Heart left ventricle (tissue), 13 donors: Measurements from ENCODE around the gene FOLR3.

Experiments
- CTCF ChIP-seq, 12 donors: fragments of 200-600 bp; sonication (generic) in 4 of 12; IDR thresholded peaks; one replicate each; pipeline versions ENCODE4 v1.5.0 to v1.8.0; 2018 to 2022; ENCODE audit warnings: antibody characterized with exemption in 12 of 12, mild to moderate bottlenecking in 5 of 12
- POLR2A ChIP-seq, 2 donors: fragments of 450-650 bp; IDR thresholded peaks; one replicate each; pipeline ENCODE4 v1.6.1; 2017; ENCODE audit warnings: antibody characterized with exemption in 2 of 2, mild to moderate bottlenecking in 2 of 2, moderate library complexity in 2 of 2
- donor health status: ischemic (EF 13 %, LVEDD 7.1; RV severe dilation, severe dysfunction).
- donor health status: DM: no; HTN: yes; CAD: no.
- donor health status: DM: no; HTN: no; CAD: no.
- donor health status: ischemic (EF 25% LVEDD 6.9; RV normal size, moderate dysfunction).
- donor health status: ischemic (EF 25% LVEDD 5.7; RV mildly dilated, moderate dysfunction).
- donor health status: ischemic (EF 35%, LVEDD 5.7; RV mildly dilated, moderate dysfunction).
- donor health status: nonischemic (EF 11% LVEDD 7.7; RV severe dilation, severe dysfunction).
- donor health status: DM: yes; HTN: yes; CAD: no.
- donor health status: PGD.
- donor health status: ischemic (EF 29% LVEDD 5.4; RV normal size, mild dysfunction).
- donor health status: nonischemic (EF 23%, LVEDD 6.1; RV moderate dilation, normal function).

GRCh38 chr11:72100462-72100861 is 35.1 kb upstream of the FOLR3 start:
- TF ChIP-seq CTCF (IDR thresholded peaks at IDR 0.05), result no peak
- no peak for TF ChIP-seq POLR2A (IDR thresholded peaks at IDR 0.05)
